GM19324 (cell line): ENCODE results near the gene NVL.
"Not testable (repeated sequence)": the region's sequence is repeated elsewhere in the genome, so short reads cannot be mapped to it uniquely, and the experiment has no call there.

ENCODE experiments used
- ATAC-seq: cut with Tn5 transposase; IDR thresholded peaks from one replicate; pipeline ENCODE4 v1.9.1; 2021; ENCODE audit warnings: mild to moderate bottlenecking, moderate library complexity; ENCODE audit not compliant: unreplicated experiment, low FRiP score

Gene NVL

GRCh38 chr1:224238212-224238611 is 91.8 kb downstream of the NVL start:
- no peak for ATAC-seq

GRCh38 chr1:224237119-224237881 is 92.7 kb downstream of the NVL start:
- no peak for ATAC-seq

- no peak for ATAC-seq
Measured at GRCh38 chr1:224235813-224236493, 94.0 kb downstream of the NVL start.

GRCh38 chr1:224234017-224234416 is 96.0 kb downstream of the NVL start:
- ATAC-seq: no peak

- ATAC-seq: no peak
Measured at GRCh38 chr1:224226849-224227502, 103.0 kb downstream of the NVL start.

- no peak for ATAC-seq
Measured at GRCh38 chr1:224223819-224224714, 105.9 kb downstream of the NVL start.

- no peak for ATAC-seq
Measured at GRCh38 chr1:224219612-224220059, 110.3 kb downstream of the NVL start.

- ATAC-seq: no peak
Measured at GRCh38 chr1:224219011-224219611, 110.9 kb downstream of the NVL start.

GRCh38 chr1:224217655-224218623 is 112.0 kb downstream of the NVL start:
- ATAC-seq: no peak

- ATAC-seq: no peak
Measured at GRCh38 chr1:224216382-224216781, 113.6 kb downstream of the NVL start.

- ATAC-seq: no peak
Measured at GRCh38 chr1:224213438-224214119, 116.4 kb downstream of the NVL start.

GRCh38 chr1:224212618-224213061 is 117.3 kb downstream of the NVL start:
- no peak for ATAC-seq

- ATAC-seq: no peak
Measured at GRCh38 chr1:224211206-224211962, 118.6 kb downstream of the NVL start.

- not testable (repeated sequence) for ATAC-seq
Measured at GRCh38 chr1:224205931-224206538, 123.9 kb downstream of the NVL start.

GRCh38 chr1:224205438-224205840 is 124.5 kb downstream of the NVL start:
- ATAC-seq: no peak

GRCh38 chr1:224203243-224204016 is 126.5 kb downstream of the NVL start:
- ATAC-seq: no peak
